ENCODE results near the gene TMEM234.

DNA sequence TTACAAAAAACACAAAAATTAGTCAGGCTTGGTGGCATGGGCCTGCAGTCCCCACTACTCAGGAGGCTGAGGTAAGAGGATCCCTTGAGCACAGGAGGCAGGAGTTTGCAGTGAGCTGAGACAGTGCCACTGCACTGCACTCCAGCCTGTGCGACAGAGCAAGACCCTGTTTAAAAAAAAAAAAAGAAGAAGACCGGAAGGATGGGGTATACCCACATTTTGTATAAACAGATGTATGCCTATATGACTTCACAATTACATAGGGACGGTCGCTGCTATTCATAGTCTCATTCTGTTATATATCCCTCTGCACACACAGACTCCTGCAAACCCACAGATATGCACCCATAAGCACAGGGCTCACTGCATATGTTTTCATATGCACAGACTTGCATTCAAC, 41.6 kb upstream of the TMEM234 start:
- TF ChIP-seq, protein P1, sequence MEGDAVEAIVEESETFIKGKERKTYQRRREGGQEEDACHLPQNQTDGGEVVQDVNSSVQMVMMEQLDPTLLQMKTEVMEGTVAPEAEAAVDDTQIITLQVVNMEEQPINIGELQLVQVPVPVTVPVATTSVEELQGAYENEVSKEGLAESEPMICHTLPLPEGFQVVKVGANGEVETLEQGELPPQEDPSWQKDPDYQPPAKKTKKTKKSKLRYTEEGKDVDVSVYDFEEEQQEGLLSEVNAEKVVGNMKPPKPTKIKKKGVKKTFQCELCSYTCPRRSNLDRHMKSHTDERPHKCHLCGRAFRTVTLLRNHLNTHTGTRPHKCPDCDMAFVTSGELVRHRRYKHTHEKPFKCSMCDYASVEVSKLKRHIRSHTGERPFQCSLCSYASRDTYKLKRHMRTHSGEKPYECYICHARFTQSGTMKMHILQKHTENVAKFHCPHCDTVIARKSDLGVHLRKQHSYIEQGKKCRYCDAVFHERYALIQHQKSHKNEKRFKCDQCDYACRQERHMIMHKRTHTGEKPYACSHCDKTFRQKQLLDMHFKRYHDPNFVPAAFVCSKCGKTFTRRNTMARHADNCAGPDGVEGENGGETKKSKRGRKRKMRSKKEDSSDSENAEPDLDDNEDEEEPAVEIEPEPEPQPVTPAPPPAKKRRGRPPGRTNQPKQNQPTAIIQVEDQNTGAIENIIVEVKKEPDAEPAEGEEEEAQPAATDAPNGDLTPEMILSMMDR (IDR thresholded peaks at IDR 0.05; ENCODE audit: control extremely low read depth in 1 of 3, insufficient read depth in 1 of 3, low read depth in 1 of 3, low read length in 3 of 3): no peak
- TF ChIP-seq YY1 (IDR thresholded peaks at IDR 0.05; ENCODE audit: low read depth, low read length): no peak
- TF ChIP-seq SP1 (IDR thresholded peaks at IDR 0.05; ENCODE audit: low read depth, low read length): no peak
- no peak for TF ChIP-seq POLR2AphosphoS5 (IDR thresholded peaks at IDR 0.05; ENCODE audit: low read depth, low read length)
- no peak for TF ChIP-seq RXRA (IDR thresholded peaks at IDR 0.05; ENCODE audit: insufficient read depth, low read depth, low read length)
- TF ChIP-seq, protein P2, sequence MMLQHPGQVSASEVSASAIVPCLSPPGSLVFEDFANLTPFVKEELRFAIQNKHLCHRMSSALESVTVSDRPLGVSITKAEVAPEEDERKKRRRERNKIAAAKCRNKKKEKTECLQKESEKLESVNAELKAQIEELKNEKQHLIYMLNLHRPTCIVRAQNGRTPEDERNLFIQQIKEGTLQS (IDR thresholded peaks at IDR 0.05; ENCODE audit: insufficient read depth, low read depth, low read length): no peak
- no peak for TF ChIP-seq GTF2F1 (IDR thresholded peaks at IDR 0.05; ENCODE audit: borderline replicate concordance, low read depth, low read length)
- TF ChIP-seq EZH2 (IDR thresholded peaks at IDR 0.05; ENCODE audit: low read depth, low read length, severe bottlenecking): no peak

All from H1 (cell line).